A549 (cell line): ENCODE data around the gene TNN. TPM values are rescaled to one million over a fixed set of nuclear protein-coding genes. Genes with fewer than 3 reads are reported as not detected.

Experiments used
- ATAC-seq, 2 experiments: fragments of 200-7000 bp in 1 of 2; fragments of >200 bp in 1 of 2; cut with Nextera tagmentation in 1 of 2; cut with Tn5 transposase in 1 of 2; 3 replicates each; pipeline versions ENCODE4 v1.8.0 to v1.9.1; 2018 to 2020; ENCODE audit warnings: mild to moderate bottlenecking in 1 of 2, moderate library complexity in 1 of 2
- CTCF ChIA-PET: fragments of 300-600 bp; sonication (Branson Sonifier 250); formaldehyde crosslinking; extraction: SDS; loops from one replicate; lab custom pipeline; 2021; ENCODE audit warnings: antibody characterized with exemption, inconsistent platforms; lab: Yijun Ruan, JAX
- POLR2A ChIA-PET: fragments of 350-600 bp; formaldehyde crosslinking; extraction: SDS; loops from one replicate; lab custom pipeline; 2021; ENCODE audit warnings: antibody characterized with exemption, inconsistent platforms; lab: Yijun Ruan, JAX
- DNase-seq, 2 experiments: peaks; one replicate each; pipeline versions ENCODE4 v3.0.0 to v3.0.0-alpha.2; 2011 to 2016; ENCODE audit warnings: low read depth in 1 of 2, low spot score in 1 of 2
- FAIRE-seq: peaks from 2 replicates; lab custom pipeline; 2011; peaks lifted over from hg19 to GRCh38; lab: Jason Lieb, UNC
- H3K27ac ChIP-seq, 2 experiments: fragments of >200 bp; sonication (Bioruptor Twin); formaldehyde crosslinking; 3 replicates each; pipeline ENCODE4 v1.5.1; 2016 to 2017
- H3K4me1 ChIP-seq: fragments of >200 bp; sonication (Bioruptor Twin); formaldehyde crosslinking; 3 replicates; pipeline ENCODE4 v1.6.1; 2016
- H3K4me2 ChIP-seq: fragments of >200 bp; sonication (Bioruptor Twin); formaldehyde crosslinking; 3 replicates; pipeline ENCODE4 v1.6.1; 2016
- H3K4me3 ChIP-seq: fragments of >200 bp; sonication (Bioruptor Twin); formaldehyde crosslinking; 3 replicates; pipeline ENCODE4 v1.5.1; 2016
- H3K9me3 ChIP-seq: fragments of >200 bp; sonication (Bioruptor Twin); formaldehyde crosslinking; 3 replicates; pipeline ENCODE4 v1.6.1; 2016
- BHLHE40 ChIP-seq: IDR thresholded peaks from 2 replicates; pipeline ENCODE4 v1.6.1; 2012; ENCODE audit warnings: low read depth, low read length, inconsistent platforms
- CBX8 ChIP-seq: fragments of 200-600 bp; sonication (generic); IDR thresholded peaks from 2 replicates; pipeline ENCODE4 v1.6.1; 2016
- CHD2 ChIP-seq: fragments of 150-350 bp; IDR thresholded peaks from 2 replicates; pipeline ENCODE4 v1.6.1; 2014; ENCODE audit warnings: low read length; ENCODE audit not compliant: partially characterized antibody
- CHD4 ChIP-seq: fragments of 200-600 bp; sonication (generic); IDR thresholded peaks from 2 replicates; pipeline ENCODE4 v1.6.1; 2016; ENCODE audit warnings: antibody characterized with exemption, mild to moderate bottlenecking, borderline replicate concordance
- ELK1 ChIP-seq: fragments of 150-350 bp; IDR thresholded peaks from 2 replicates; pipeline ENCODE4 v1.6.1; 2014; ENCODE audit warnings: low read depth, mild to moderate bottlenecking, low read length
- EP300 ChIP-seq, 2 experiments: fragments of >200 bp; sonication (Bioruptor Twin); formaldehyde crosslinking; IDR thresholded peaks; 2 replicates in 1 of 2; 3 replicates in 1 of 2; pipeline ENCODE4 v1.6.1; 2016 to 2017
- FOSB ChIP-seq: fragments of 250-450 bp; sonication (Bioruptor Pico); IDR thresholded peaks from 2 replicates; pipeline ENCODE4 v1.5.0; 2020; ENCODE audit warnings: mild to moderate bottlenecking, moderate library complexity
- HDAC2 ChIP-seq: fragments of 200-600 bp; sonication (generic); IDR thresholded peaks from 2 replicates; pipeline ENCODE4 v1.6.1; 2016
- HEYL ChIP-seq: fragments of 250-450 bp; sonication (Bioruptor Pico); IDR thresholded peaks from 2 replicates; pipeline ENCODE4 v1.8.0; 2021; ENCODE audit warnings: mild to moderate bottlenecking, moderate library complexity
- HMGXB4 ChIP-seq: fragments of 250-450 bp; sonication (Bioruptor Pico); IDR thresholded peaks from 2 replicates; pipeline ENCODE4 v1.5.0; 2021; ENCODE audit warnings: mild to moderate bottlenecking, moderate library complexity, borderline replicate concordance
- HOXA7 ChIP-seq: fragments of 250-450 bp; sonication (Bioruptor Pico); IDR thresholded peaks from 2 replicates; pipeline ENCODE4 v1.5.0; 2020; ENCODE audit warnings: mild to moderate bottlenecking, moderate library complexity
- KDM5A ChIP-seq: fragments of 200-600 bp; sonication (generic); IDR thresholded peaks from 2 replicates; pipeline ENCODE4 v1.6.1; 2016; ENCODE audit warnings: antibody characterized with exemption, mild to moderate bottlenecking
- MYC ChIP-seq: IDR thresholded peaks from 2 replicates; pipeline ENCODE4 v1.6.1; 2012; ENCODE audit warnings: mild to moderate bottlenecking, inconsistent platforms, low read length, improper control_type of control experiment, borderline replicate concordance
- POLR2AphosphoS2 ChIP-seq: conservative IDR thresholded peaks from 2 replicates; pipeline ENCODE4 v1.6.1; 2012; ENCODE audit warnings: low read length, improper control_type of control experiment, inconsistent platforms
- RAD21 ChIP-seq, 2 experiments: fragments of >200 bp in 1 of 2; sonication (Bioruptor Twin) in 1 of 2; formaldehyde crosslinking in 1 of 2; IDR thresholded peaks in 1 of 2; conservative IDR thresholded peaks in 1 of 2; 2 replicates in 1 of 2; 3 replicates in 1 of 2; pipeline ENCODE4 v1.6.1; 2012 to 2018; ENCODE audit warnings: inconsistent platforms in 1 of 2
- RARB ChIP-seq: fragments of 250-450 bp; sonication (Bioruptor Pico); IDR thresholded peaks from 2 replicates; pipeline ENCODE4 v1.8.0; 2021; ENCODE audit warnings: mild to moderate bottlenecking, moderate library complexity
- RCOR1 ChIP-seq: fragments of 150-350 bp; IDR thresholded peaks from 2 replicates; pipeline ENCODE4 v1.6.1; 2014; ENCODE audit warnings: antibody characterized with exemption, low read length, low read depth
- TP53 ChIP-seq: fragments of 250-450 bp; sonication (Bioruptor Pico); IDR thresholded peaks from 2 replicates; pipeline ENCODE4 v1.5.0; 2021; ENCODE audit warnings: mild to moderate bottlenecking, moderate library complexity
- ZNF302 ChIP-seq: fragments of 250-450 bp; sonication (Bioruptor Pico); IDR thresholded peaks from 2 replicates; pipeline ENCODE4 v1.9.0; 2021; ENCODE audit warnings: inconsistent platforms, mild to moderate bottlenecking, moderate library complexity
- ZSCAN20 ChIP-seq: fragments of 250-450 bp; sonication (Bioruptor Pico); IDR thresholded peaks from 2 replicates; pipeline ENCODE4 v1.8.0; 2022; ENCODE audit warnings: mild to moderate bottlenecking, moderate library complexity
- WGBS: methylation state at CpG from one replicate; pipeline ENCODE4 v1.1.6; 2017; ENCODE audit errors: missing lambda C conversion rate; 5-methylcytosine and 5-hydroxymethylcytosine counted together
- polyA plus RNA-seq, 4 experiments: library from polyadenylated mRNA; depleted of rRNA in 3 of 4; stranded (reverse); fragments of >200 nt; fragmentation: RNase III in 1 of 4; extraction: RNeasy Plus Mini Kit Qiagen cat#74134 plus additional on column Dnase treatment in 1 of 4; gene quantifications; 2 replicates in 3 of 4; 3 replicates in 1 of 4; pipeline ENCODE4 v1.2.3, GENCODE V29; 2011 to 2017
- TF ChIP-seq, protein P1 (sequence below): fragments of 250-450 bp; sonication (Bioruptor Pico); IDR thresholded peaks from 2 replicates; pipeline ENCODE4 v1.5.0; 2020; ENCODE audit warnings: low read depth, mild to moderate bottlenecking, moderate library complexity

The TNN gene
- polyA plus RNA-seq, 2 of the 4 experiments (the other 2 are of a cell fraction), result not detected

GRCh38 chr1:175134500-175134899, 66.9 kb downstream of the TNN start:
- WGBS, result 0% methylated on average over 1 of the region's 1 CpG
- TF ChIP-seq HEYL (CRISPR knock-in tag), result no peak
- TF ChIP-seq ELK1, result no peak
- TF ChIP-seq POLR2AphosphoS2, result no peak
- TF ChIP-seq CHD4, result no peak
- TF ChIP-seq MYC, result no peak
- TF ChIP-seq KDM5A, result no peak
- no peak for TF ChIP-seq TP53 (CRISPR knock-in tag)
- TF ChIP-seq EP300 (IDR thresholded peaks at IDR 0.05), result no peak
- no peak for TF ChIP-seq HMGXB4 (CRISPR knock-in tag)
- no peak for TF ChIP-seq ZNF302
- no peak for TF ChIP-seq HOXA7 (CRISPR knock-in tag)
- TF ChIP-seq, protein P1, sequence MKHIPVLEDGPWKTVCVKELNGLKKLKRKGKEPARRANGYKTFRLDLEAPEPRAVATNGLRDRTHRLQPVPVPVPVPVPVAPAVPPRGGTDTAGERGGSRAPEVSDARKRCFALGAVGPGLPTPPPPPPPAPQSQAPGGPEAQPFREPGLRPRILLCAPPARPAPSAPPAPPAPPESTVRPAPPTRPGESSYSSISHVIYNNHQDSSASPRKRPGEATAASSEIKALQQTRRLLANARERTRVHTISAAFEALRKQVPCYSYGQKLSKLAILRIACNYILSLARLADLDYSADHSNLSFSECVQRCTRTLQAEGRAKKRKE, result no peak
- TF ChIP-seq BHLHE40, result no peak
- TF ChIP-seq RAD21 (conservative IDR thresholded peaks at IDR 0.05 in 1 of 2, IDR thresholded peaks at IDR 0.05 in 1 of 2), result no peak
- no peak for TF ChIP-seq CHD2
- TF ChIP-seq CBX8, result no peak
- TF ChIP-seq ZSCAN20 (CRISPR knock-in tag), result no peak
- TF ChIP-seq HDAC2, result no peak
- TF ChIP-seq, all 56 proteins: peak for 0
- Histone ChIP-seq H3K27ac (no peak overlapping the region), H3K9me3 (no peaks in the 10 kb centered on the region), H3K4me3 (no peak overlapping the region), H3K4me1 (no peaks in the 10 kb centered on the region), H3K4me2 (no peak overlapping the region)
- FAIRE-seq (no peak), ATAC-seq (no peak), DNase-seq (no peak)
- ChIA-PET POLR2A (no interaction called here), CTCF (interaction anchor here (0.7 to 6.9 kb wide), 4 partner anchors 9 to 21 kb away, joined by 3 to 36 read pairs (median 8); no protein-coding TSS in a partner anchor)

DNA sequence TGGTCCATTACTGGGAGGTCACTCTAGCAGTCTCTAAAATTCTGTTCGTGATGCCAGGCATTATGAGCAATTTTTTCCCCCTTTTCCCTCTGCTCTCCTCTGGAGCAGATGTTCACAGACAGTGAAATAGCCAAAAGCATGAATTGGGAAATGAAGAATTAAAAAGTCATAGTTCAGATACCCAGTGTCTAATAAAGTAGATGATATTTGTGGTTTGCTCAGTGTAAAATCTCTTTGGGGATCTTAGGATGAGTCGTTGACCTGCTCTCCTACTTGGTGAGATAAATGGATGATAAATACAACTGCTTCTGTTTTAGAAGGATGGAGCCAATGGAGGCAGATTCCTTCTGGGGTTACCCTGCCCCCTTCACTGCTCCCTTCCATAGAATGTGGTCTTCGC, 68.6 kb downstream of the TNN start:
- DNase-seq, result no peak
- ChIA-PET POLR2A (no interaction called here), CTCF (interaction anchor here (0.6 to 6.9 kb wide), 3 partner anchors 10 to 113 kb away, joined by 3 to 36 read pairs (median 3); partner anchors contain the start of gene MRPS14)
- Histone ChIP-seq H3K27ac (no peak overlapping the region), H3K4me2 (no peak overlapping the region), H3K4me1 (no peaks in the 10 kb centered on the region), H3K9me3 (no peaks in the 10 kb centered on the region), H3K4me3 (no peak overlapping the region)
- ATAC-seq, result no peak
- TF ChIP-seq HEYL (CRISPR knock-in tag) (no peak), RCOR1 (no peak), RARB (CRISPR knock-in tag) (no peak), FOSB (no peak), HMGXB4 (CRISPR knock-in tag) (no peak), BHLHE40 (no peak)
- TF ChIP-seq, protein P1, result no peak
- FAIRE-seq, result no peak
- WGBS, result 14% methylated on average over 3 of the region's 3 CpGs
